MM.1S (cell line): ENCODE results near the gene ADIRF.

ENCODE experiments used
- EZH2 ChIP-seq: fragments of 300-600 bp; sonication (generic); optimal IDR thresholded peaks from 2 replicates; pipeline ENCODE3; 2017; ENCODE audit warnings: low read depth, mild to moderate bottlenecking, antibody characterized with exemption, low read length, mixed read lengths
- EZH2phosphoT487 ChIP-seq: fragments of 300-600 bp; sonication (generic); IDR thresholded peaks from 2 replicates; pipeline ENCODE4 v1.6.1; 2018; ENCODE audit warnings: antibody characterized with exemption, low read length
- TF ChIP-seq, protein P1 (sequence below): fragments of 300-600 bp; sonication (generic); IDR thresholded peaks from 2 replicates; pipeline ENCODE4 v1.5.1; 2016; ENCODE audit warnings: antibody characterized with exemption, low read length, mixed read lengths

DNA sequence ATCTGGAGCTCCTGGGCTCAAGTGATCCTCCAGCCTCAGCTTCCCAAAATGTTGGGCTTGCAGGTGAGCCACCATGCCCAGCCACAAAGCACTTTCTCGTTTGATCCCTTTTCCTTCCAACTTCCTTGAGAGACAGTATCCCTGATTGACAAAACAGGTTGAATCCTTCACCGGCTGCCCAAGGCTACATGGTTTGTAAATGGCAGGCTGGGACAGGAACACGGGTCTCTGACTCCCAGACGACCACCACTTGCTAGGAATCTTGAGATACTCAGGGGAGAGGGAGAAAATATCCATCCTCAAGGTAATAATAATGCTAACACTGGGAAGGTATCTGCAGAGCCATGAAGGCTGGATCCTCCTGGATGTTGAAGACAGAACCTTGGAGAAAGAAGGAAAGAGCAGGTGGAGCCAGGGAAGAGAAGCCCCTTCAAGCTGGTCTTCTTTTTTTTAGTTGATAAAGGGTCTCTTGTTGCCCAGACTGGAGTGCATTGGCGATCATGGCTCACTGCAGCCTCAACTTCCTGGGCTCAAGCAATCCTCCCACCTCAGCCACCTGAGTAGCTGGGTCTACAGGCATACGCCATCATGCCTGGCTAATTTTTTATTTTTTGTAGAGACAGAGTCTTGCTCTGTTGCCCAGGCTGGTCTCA lies 30.7 kb upstream of the ADIRF start:
- no peak for TF ChIP-seq EZH2
- TF ChIP-seq, protein P1, sequence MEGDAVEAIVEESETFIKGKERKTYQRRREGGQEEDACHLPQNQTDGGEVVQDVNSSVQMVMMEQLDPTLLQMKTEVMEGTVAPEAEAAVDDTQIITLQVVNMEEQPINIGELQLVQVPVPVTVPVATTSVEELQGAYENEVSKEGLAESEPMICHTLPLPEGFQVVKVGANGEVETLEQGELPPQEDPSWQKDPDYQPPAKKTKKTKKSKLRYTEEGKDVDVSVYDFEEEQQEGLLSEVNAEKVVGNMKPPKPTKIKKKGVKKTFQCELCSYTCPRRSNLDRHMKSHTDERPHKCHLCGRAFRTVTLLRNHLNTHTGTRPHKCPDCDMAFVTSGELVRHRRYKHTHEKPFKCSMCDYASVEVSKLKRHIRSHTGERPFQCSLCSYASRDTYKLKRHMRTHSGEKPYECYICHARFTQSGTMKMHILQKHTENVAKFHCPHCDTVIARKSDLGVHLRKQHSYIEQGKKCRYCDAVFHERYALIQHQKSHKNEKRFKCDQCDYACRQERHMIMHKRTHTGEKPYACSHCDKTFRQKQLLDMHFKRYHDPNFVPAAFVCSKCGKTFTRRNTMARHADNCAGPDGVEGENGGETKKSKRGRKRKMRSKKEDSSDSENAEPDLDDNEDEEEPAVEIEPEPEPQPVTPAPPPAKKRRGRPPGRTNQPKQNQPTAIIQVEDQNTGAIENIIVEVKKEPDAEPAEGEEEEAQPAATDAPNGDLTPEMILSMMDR = no peak
- no peak for TF ChIP-seq EZH2phosphoT487
